D721Med (cell line): ENCODE results near the gene SLIT1.

ENCODE experiments used
- DNase-seq: peaks from one replicate; pipeline ENCODE4 v3.0.0; 2011; ENCODE audit warnings: low spot score; ENCODE audit not compliant: insufficient read length
- FAIRE-seq: peaks from 2 replicates; lab custom pipeline; 2011; peaks lifted over from hg19 to GRCh38; lab: Jason Lieb, UNC
- TF ChIP-seq, protein P1 (sequence below): IDR thresholded peaks from 2 replicates; pipeline ENCODE4 v1.5.1; 2012; ENCODE audit warnings: mild to moderate bottlenecking, control low read depth; ENCODE audit not compliant: insufficient read depth; ENCODE audit errors: missing control alignments

SLIT1 gene

DNA sequence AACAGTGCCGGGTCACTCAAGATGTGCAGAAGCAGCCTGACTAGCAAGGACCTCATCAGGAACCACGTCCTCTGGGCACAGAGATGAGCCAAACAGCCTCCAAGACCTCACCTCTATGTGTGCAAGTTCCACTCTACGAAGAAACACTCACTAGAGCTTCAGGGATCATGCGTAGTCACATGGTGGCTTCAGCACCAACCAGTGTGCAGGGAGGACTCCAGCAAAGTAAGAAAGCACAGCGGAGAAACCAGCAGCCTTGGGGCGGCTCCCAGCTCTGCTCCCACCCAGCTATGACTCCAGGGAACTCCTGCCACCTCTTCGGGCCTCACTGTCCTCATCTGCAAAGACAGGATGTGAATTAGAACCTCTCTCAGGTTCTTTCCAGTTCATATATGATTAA, 58.2 kb downstream of the SLIT1 start:
- FAIRE-seq (no peak), DNase-seq (no peak)
- TF ChIP-seq, protein P1, sequence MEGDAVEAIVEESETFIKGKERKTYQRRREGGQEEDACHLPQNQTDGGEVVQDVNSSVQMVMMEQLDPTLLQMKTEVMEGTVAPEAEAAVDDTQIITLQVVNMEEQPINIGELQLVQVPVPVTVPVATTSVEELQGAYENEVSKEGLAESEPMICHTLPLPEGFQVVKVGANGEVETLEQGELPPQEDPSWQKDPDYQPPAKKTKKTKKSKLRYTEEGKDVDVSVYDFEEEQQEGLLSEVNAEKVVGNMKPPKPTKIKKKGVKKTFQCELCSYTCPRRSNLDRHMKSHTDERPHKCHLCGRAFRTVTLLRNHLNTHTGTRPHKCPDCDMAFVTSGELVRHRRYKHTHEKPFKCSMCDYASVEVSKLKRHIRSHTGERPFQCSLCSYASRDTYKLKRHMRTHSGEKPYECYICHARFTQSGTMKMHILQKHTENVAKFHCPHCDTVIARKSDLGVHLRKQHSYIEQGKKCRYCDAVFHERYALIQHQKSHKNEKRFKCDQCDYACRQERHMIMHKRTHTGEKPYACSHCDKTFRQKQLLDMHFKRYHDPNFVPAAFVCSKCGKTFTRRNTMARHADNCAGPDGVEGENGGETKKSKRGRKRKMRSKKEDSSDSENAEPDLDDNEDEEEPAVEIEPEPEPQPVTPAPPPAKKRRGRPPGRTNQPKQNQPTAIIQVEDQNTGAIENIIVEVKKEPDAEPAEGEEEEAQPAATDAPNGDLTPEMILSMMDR = no peak

DNA sequence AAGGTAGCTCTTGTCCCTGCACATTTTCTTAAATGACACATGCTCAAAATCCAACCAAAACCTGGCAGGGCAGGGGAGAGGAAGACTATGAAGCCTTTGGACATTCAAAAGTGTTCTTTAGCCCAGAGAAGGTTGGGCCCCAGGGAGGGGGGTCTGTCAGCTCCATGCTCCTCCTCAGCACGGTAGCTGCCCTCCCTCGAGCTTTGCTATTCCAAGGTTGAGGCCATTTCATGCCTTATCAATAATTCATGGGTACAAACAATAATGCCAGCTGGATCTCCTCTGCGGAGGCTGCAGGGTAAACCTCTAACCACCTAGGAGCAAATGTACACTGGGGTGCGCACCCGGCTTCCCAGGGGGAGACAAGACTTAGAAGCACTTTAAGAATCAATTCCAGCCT, 61.5 kb downstream of the SLIT1 start:
- DNase-seq (no peak), FAIRE-seq (no peak)

DNA sequence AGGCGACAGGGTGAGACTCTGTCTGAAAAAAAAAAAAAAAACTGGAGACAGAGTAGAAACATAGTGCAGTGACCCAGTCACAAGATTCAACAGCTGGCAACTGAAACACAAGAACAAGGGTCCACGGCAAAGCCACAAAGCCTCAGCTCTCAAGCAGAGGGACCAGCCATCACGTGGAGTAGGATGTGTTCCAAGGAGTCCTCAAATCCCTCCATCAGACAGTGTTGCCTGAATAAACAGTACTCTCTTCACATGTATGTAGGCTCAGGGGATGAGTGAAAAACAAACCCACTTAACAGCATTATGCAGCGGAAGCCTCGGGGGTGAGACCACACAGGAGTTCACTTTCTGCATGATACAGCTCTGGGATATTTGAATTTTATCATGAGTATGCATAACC, 62.0 kb downstream of the SLIT1 start:
- TF ChIP-seq, protein P1 = no peak
- DNase-seq (no peak), FAIRE-seq (no peak)

More for the DNA sequence above, 61.5 kb downstream of the SLIT1 start:
- TF ChIP-seq, protein P1 = no peak

DNA sequence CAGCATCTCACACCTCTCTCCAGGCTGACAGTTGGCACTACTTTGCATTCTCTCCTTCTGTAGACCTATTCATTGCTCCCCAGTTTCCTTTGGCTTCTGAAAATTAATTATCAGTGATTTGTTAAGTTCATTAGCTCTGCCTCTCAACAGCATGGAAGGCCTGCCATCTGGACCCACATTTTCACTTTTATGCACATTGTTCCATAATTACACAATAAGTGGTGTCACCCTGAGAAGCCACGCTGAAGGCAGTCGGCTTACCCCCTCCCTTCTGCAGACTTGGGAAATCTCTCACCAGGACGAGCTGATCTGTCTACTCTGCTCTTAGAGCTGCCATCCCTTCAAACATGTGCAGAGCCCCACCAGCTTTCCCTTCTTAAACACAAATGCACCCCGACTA, 64.7 kb downstream of the SLIT1 start:
- DNase-seq (no peak), FAIRE-seq (no peak)
- TF ChIP-seq, protein P1 = no peak

DNA sequence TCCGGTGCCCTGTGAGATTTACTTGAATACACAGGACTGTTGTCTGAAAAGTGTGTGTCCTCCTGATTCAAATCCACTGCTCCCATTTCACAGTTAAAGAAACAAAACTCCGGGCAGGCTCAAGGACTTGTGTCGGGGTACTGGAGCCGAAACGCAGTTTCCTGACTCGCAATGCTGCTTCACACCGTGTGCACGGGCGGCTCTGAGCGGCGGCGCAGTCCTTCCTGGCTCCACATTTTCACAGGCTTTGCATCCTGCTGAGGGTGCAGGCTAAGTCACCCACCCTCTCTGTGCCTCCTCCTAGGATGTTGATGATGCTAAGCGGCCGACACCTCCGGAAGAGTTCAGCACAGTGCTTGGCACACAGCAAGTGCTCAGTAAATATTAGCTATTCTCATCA, 65.4 kb downstream of the SLIT1 start:
- TF ChIP-seq, protein P1 = no peak
- FAIRE-seq (no peak), DNase-seq (no peak)

DNA sequence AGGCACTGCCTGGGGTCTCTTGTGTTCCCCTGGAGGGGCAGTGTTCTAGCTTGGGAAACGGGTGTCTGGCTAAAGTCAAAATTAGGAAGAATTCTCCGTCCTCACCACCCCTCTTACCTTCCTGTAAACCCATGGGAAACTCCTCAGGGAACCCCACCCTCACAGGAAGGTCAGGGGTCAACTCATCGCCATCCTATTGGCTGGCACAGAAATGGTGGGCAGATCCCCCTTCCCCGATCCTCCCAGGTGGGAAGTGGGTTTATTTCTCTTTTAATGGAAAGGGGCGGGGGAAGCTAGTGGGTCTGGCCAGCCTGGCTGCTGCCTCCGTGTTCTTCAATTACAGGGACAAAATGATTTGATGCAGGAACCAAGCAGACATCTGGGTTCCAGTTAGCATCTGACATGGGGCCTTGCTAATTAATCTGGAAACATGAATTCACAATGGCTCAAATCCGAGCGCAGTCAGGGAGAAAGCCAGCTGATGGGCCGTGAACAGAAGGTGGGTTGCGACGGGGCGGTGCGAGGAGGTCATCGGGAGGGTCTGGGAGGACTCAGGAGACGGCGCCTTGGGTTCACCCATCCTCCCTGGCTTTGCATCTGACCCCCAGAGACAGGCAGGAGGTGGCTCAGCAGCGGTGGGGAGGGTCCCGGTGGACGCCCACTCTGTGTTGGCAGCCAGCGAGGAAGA, 66.6 kb downstream of the SLIT1 start:
- no peak for DNase-seq
- TF ChIP-seq, protein P1 = no peak
- FAIRE-seq = no peak

DNA sequence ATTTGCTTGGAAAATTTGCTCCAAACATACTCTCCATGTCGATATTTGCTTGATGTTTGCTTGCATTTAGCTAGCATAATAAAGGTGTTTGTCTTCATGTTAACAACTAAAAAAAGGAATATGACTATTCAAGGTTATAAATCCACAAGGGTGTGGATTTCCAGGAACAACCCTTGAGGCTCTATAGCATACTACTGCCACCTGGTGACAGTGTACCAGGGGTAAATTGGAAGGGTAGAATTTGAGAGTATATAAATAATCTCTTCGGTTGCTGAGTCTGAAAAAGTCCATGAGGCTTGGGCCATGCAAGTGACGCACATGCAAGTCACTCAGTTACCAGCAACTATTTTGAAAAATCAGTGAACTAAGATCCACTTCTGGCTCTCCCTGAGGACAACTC, 68.4 kb downstream of the SLIT1 start:
- FAIRE-seq (no peak), DNase-seq (no peak)
- TF ChIP-seq, protein P1 = peak; percentile 26
